ENCODE data around the gene VPS26C.

The VPS26C gene

GRCh38 chr21:37240978-37241377 is 26.2 kb downstream of the VPS26C start:
- H3K4me3 ChIP-seq (ENCODE audit: control insufficient read depth, low read depth, low read length), result no peak overlapping the region
- DNase-seq (ENCODE audit: low read depth), result no peak
- no peak for TF ChIP-seq CTCF (conservative IDR thresholded peaks at IDR 0.05; ENCODE audit: control insufficient read depth, insufficient read depth, low read depth, low read length)

- TF ChIP-seq CTCF (conservative IDR thresholded peaks at IDR 0.05; ENCODE audit: control insufficient read depth, insufficient read depth, low read depth, low read length), result no peak
- no peak overlapping the region for H3K4me3 ChIP-seq (ENCODE audit: control insufficient read depth, low read depth, low read length)
- no peak for DNase-seq (ENCODE audit: low read depth)
Observed at GRCh38 chr21:37237764-37238163, 29.4 kb downstream of the VPS26C start.

- TF ChIP-seq CTCF (conservative IDR thresholded peaks at IDR 0.05; ENCODE audit: control insufficient read depth, insufficient read depth, low read depth, low read length), result no peak
- DNase-seq (ENCODE audit: low read depth), result no peak
- no peak overlapping the region for H3K4me3 ChIP-seq (ENCODE audit: control insufficient read depth, low read depth, low read length)
Observed at GRCh38 chr21:37237346-37237745, 29.8 kb downstream of the VPS26C start.

GRCh38 chr21:37233551-37234146 is 33.5 kb downstream of the VPS26C start:
- no peak overlapping the region for H3K4me3 ChIP-seq (ENCODE audit: control insufficient read depth, low read depth, low read length)
- no peak for DNase-seq (ENCODE audit: low read depth)
- TF ChIP-seq CTCF (conservative IDR thresholded peaks at IDR 0.05; ENCODE audit: control insufficient read depth, insufficient read depth, low read depth, low read length), result no peak

- TF ChIP-seq CTCF (conservative IDR thresholded peaks at IDR 0.05; ENCODE audit: control insufficient read depth, insufficient read depth, low read depth, low read length), result no peak
- no peak for DNase-seq (ENCODE audit: low read depth)
- H3K4me3 ChIP-seq (ENCODE audit: control insufficient read depth, low read depth, low read length), result no peak overlapping the region
Observed at GRCh38 chr21:37232274-37233018, 34.7 kb downstream of the VPS26C start.

GRCh38 chr21:37231671-37232070 is 35.5 kb downstream of the VPS26C start:
- no peak overlapping the region for H3K4me3 ChIP-seq (ENCODE audit: control insufficient read depth, low read depth, low read length)
- no peak for DNase-seq (ENCODE audit: low read depth)
- no peak for TF ChIP-seq CTCF (conservative IDR thresholded peaks at IDR 0.05; ENCODE audit: control insufficient read depth, insufficient read depth, low read depth, low read length)
